Upper lobe of right lung (tissue), 1 donor: ENCODE data around the gene FILIP1L. TPM values are rescaled to one million over a fixed set of nuclear protein-coding genes. Genes with fewer than 3 reads are reported as not detected.

ENCODE experiments used
- ATAC-seq: fragments of 200-7000 bp; cut with Tn5 transposase; one replicate; pipeline ENCODE4 v1.9.1; 2020; ENCODE audit warnings: mild to moderate bottlenecking, moderate library complexity
- DNase-seq: peaks from one replicate; pipeline ENCODE4 v3.0.0-alpha.2; 2020
- H3K27ac ChIP-seq: fragments of 200-600 bp; one replicate; pipeline ENCODE4 v1.8.0; 2022
- H3K27me3 ChIP-seq: fragments of 200-600 bp; one replicate; pipeline ENCODE4 v1.8.0; 2022; ENCODE audit warnings: mild to moderate bottlenecking
- H3K36me3 ChIP-seq: fragments of 200-600 bp; one replicate; pipeline ENCODE4 v1.8.0; 2022
- H3K4me1 ChIP-seq: fragments of 200-600 bp; one replicate; pipeline ENCODE4 v1.8.0; 2022
- H3K4me3 ChIP-seq: fragments of 200-600 bp; one replicate; pipeline ENCODE4 v1.8.0; 2022; ENCODE audit warnings: mild to moderate bottlenecking
- H3K9me3 ChIP-seq: fragments of 200-600 bp; one replicate; pipeline ENCODE4 v1.8.0; 2022
- CTCF ChIP-seq: fragments of 200-600 bp; IDR thresholded peaks from one replicate; pipeline ENCODE4 v1.8.0; 2022; ENCODE audit warnings: antibody characterized with exemption
- intact Hi-C: fragments of 100-400 bp; cut with DNase I; formaldehyde crosslinking; loops from one replicate; pipeline ENCODE4 v1.11.0; 2022
- total RNA-seq: library from RNA; stranded (reverse); fragmentation: NEBNext Ultra II Directional; extraction: Animal tissue kit (Norgen Biotek cat#: 25700); gene quantifications from one replicate; pipeline ENCODE4 v1.2.1, GENCODE V29; 2021
- donor health status: DM: no; HTN: yes; CAD: no; lungs with severe emphysema.

FILIP1L gene
- total RNA-seq, 1 donor from 2014 or later: 43.2 TPM

GRCh38 chr3:99911433-99911832 lies 202.9 kb downstream of the FILIP1L start:
- H3K9me3 ChIP-seq: no peaks in the 10 kb centered on the region
- H3K27ac ChIP-seq: no peak overlapping the region
- no peaks in the 10 kb centered on the region for H3K4me1 ChIP-seq
- no peaks in the 10 kb centered on the region for H3K36me3 ChIP-seq
- DNase-seq (no peak), ATAC-seq (no peak)
- intact Hi-C loops: no loop called here
- no peak for TF ChIP-seq CTCF
- H3K4me3 ChIP-seq: no peak overlapping the region
- no peaks in the 10 kb centered on the region for H3K27me3 ChIP-seq

- DNase-seq: no peak
- H3K4me3 ChIP-seq: no peak overlapping the region
- no peaks in the 10 kb centered on the region for H3K36me3 ChIP-seq
- H3K4me1 ChIP-seq: no peaks in the 10 kb centered on the region
- no peak overlapping the region for H3K27ac ChIP-seq
- H3K9me3 ChIP-seq: no peaks in the 10 kb centered on the region
- H3K27me3 ChIP-seq: no peaks in the 10 kb centered on the region
- no peak for TF ChIP-seq CTCF
- no peak for ATAC-seq
- intact Hi-C loops: no loop called here
Measured at GRCh38 chr3:99910752-99911290, 203.5 kb downstream of the FILIP1L start.

GRCh38 chr3:99909714-99910495 lies 204.4 kb downstream of the FILIP1L start:
- Histone ChIP-seq H3K9me3 (no peaks in the 10 kb centered on the region), H3K27me3 (no peaks in the 10 kb centered on the region), H3K4me3 (no peak overlapping the region), H3K36me3 (no peaks in the 10 kb centered on the region), H3K27ac (no peak overlapping the region), H3K4me1 (no peaks in the 10 kb centered on the region)
- intact Hi-C loops: no loop called here
- ATAC-seq: no peak
- no peak for DNase-seq
- no peak for TF ChIP-seq CTCF

- Histone ChIP-seq H3K4me3 (no peak overlapping the region), H3K9me3 (no peaks in the 10 kb centered on the region), H3K27ac (no peak overlapping the region), H3K27me3 (no peaks in the 10 kb centered on the region), H3K4me1 (no peaks in the 10 kb centered on the region), H3K36me3 (no peaks in the 10 kb centered on the region)
- TF ChIP-seq CTCF: no peak
- DNase-seq (no peak), ATAC-seq (no peak)
- intact Hi-C loops: no loop called here
Measured at GRCh38 chr3:99907959-99908544, 206.2 kb downstream of the FILIP1L start.

- no peak overlapping the region for H3K4me3 ChIP-seq
- no peak for TF ChIP-seq CTCF
- ATAC-seq: no peak
- H3K4me1 ChIP-seq: peaks cover 14% of the 10 kb centered on the region
- no peaks in the 10 kb centered on the region for H3K27me3 ChIP-seq
- intact Hi-C loops: no loop called here
- H3K27ac ChIP-seq: no peak overlapping the region
- no peaks in the 10 kb centered on the region for H3K9me3 ChIP-seq
- no peak for DNase-seq
- no peaks in the 10 kb centered on the region for H3K36me3 ChIP-seq
Measured at GRCh38 chr3:99903869-99904268, 210.4 kb downstream of the FILIP1L start.
